Measurements from ENCODE around the gene ZNF823.

Gene ZNF823

DNA sequence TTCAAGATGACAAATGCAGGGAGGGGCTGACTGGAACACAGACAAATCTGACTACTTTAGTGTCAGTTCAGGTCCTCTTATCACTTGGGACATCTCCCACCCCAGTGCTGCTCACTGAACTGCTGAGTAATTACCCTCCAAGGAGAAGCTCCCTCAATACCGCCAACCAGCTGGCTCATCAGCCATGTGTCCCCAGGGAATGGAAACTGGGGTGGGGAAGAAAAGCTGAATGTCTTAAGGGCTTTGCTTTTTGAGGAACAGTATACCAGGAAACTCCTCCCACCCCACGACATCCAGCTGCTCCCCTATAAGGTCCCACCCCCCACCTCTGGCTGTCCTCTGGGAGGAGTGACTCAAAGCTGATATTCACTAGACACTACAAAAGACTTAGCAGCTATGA lies 2.0 kb downstream of the ZNF823 start:
- H3K9me3 ChIP-seq (ENCODE audit: control insufficient read depth, low read depth, low read length): no peaks in the 10 kb centered on the region
- no peaks in the 10 kb centered on the region for H3K4me1 ChIP-seq (ENCODE audit: control insufficient read depth, low read depth, low read length)
- no peak overlapping the region for H3K4me3 ChIP-seq (ENCODE audit: low read length)
- H3K36me3 ChIP-seq (ENCODE audit: control insufficient read depth, low read depth, low read length): no peaks in the 10 kb centered on the region
- H3K27me3 ChIP-seq (ENCODE audit: control insufficient read depth, insufficient read depth, low read length): peaks cover 27% of the 10 kb centered on the region
- no peak overlapping the region for H3K27ac ChIP-seq (ENCODE audit: low read length)
- H3K9ac ChIP-seq (ENCODE audit: low read length): no peak overlapping the region

DNA sequence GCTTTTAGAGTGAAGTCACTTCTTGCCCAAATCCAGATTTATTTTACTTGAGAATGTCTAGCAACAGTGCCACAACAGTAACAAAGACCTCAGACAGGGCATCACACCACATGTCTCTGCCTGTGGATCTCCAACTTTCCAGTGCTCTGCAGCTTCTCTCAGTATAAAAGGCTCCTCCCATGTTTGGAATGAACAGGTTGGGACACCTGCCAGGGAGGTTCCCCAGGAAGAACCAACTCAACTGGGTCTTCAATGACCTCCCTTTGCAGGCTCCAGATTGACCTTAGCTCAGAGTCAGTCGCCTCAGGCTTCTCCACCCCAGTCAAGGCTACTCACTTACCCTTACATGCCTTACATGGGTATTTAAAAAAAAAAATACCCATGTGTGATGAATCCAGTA lies 3.4 kb downstream of the ZNF823 start:
- Histone ChIP-seq H3K4me1 (ENCODE audit: control insufficient read depth, low read depth, low read length) (no peaks in the 10 kb centered on the region), H3K4me3 (ENCODE audit: low read length) (no peak overlapping the region), H3K36me3 (ENCODE audit: control insufficient read depth, low read depth, low read length) (no peaks in the 10 kb centered on the region), H3K9me3 (ENCODE audit: control insufficient read depth, low read depth, low read length) (no peaks in the 10 kb centered on the region), H3K9ac (ENCODE audit: low read length) (no peak overlapping the region), H3K27ac (ENCODE audit: low read length) (no peak overlapping the region), H3K27me3 (ENCODE audit: control insufficient read depth, insufficient read depth, low read length) (peaks cover 24% of the 10 kb centered on the region)

DNA sequence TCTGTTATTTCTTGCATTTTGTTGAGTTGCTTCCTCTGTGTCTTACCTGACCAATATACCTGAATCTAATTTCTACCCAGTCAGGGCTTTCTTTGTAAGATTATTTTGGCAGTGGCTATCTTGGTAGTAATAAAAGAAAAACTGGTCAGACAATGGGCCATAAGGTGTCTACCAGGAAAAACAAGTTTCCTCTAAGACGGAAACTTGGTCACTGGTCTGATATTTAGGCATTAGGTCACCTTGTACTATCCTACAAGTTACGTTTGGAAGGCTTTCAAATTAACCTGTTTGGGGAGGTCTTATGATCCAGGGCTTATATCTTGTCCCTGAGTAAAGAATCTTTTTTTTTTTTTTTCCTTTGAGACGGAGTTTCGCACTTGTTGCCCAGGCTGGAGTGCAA lies 9.2 kb downstream of the ZNF823 start:
- Histone ChIP-seq H3K27me3 (ENCODE audit: control insufficient read depth, insufficient read depth, low read length) (no peaks in the 10 kb centered on the region), H3K9ac (ENCODE audit: low read length) (no peak overlapping the region), H3K27ac (ENCODE audit: low read length) (no peak overlapping the region), H3K4me1 (ENCODE audit: control insufficient read depth, low read depth, low read length) (no peaks in the 10 kb centered on the region), H3K4me3 (ENCODE audit: low read length) (no peak overlapping the region), H3K36me3 (ENCODE audit: control insufficient read depth, low read depth, low read length) (no peaks in the 10 kb centered on the region), H3K9me3 (ENCODE audit: control insufficient read depth, low read depth, low read length) (no peaks in the 10 kb centered on the region)

DNA sequence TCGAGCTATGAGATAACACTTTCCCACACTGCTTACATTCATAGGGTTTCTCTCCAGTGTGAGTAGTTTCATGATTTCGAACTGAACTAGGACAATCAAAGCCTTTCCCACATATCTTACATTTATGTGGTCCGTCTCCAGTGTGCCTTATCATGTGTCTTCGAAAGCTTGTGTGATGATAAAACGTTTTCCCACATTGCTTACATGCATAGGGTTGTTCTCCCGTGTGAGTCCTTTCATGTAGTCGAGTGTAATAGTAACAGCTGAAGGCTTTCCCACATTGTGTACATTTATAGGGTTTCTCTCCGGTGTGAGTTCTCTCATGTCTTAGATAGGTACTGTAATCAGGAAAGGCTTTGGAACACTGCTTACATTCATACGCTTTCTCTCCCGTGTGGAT lies 16.3 kb downstream of the ZNF823 start:
- Histone ChIP-seq H3K36me3 (ENCODE audit: control insufficient read depth, low read depth, low read length) (peaks cover 18% of the 10 kb centered on the region), H3K9ac (ENCODE audit: low read length) (no peak overlapping the region), H3K4me1 (ENCODE audit: control insufficient read depth, low read depth, low read length) (no peaks in the 10 kb centered on the region), H3K27ac (ENCODE audit: low read length) (no peak overlapping the region), H3K4me3 (ENCODE audit: low read length) (no peak overlapping the region), H3K9me3 (ENCODE audit: control insufficient read depth, low read depth, low read length) (peaks cover 20% of the 10 kb centered on the region), H3K27me3 (ENCODE audit: control insufficient read depth, insufficient read depth, low read length) (no peaks in the 10 kb centered on the region)

DNA sequence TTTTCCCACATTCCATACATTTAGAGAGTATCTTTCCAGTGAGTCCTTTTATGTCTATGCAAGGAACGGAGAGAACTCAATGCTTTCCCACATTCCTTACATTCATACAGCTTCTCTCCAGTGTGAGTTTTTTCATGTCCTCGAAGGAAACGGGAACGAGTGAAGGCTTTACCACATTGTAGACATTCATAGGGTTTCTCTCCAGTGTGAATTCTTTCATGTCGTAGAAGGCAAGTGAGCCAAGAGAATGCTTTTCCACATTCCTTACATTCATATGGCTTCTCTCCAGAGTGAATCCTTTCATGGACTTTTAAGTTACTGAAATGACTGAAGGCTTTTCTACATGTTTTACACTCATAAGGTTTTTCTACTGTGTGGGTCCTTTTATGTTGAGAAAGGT lies 17.1 kb downstream of the ZNF823 start:
- Histone ChIP-seq H3K4me3 (ENCODE audit: low read length) (no peak overlapping the region), H3K36me3 (ENCODE audit: control insufficient read depth, low read depth, low read length) (peaks cover 18% of the 10 kb centered on the region), H3K27me3 (ENCODE audit: control insufficient read depth, insufficient read depth, low read length) (no peaks in the 10 kb centered on the region), H3K9me3 (ENCODE audit: control insufficient read depth, low read depth, low read length) (peaks cover 20% of the 10 kb centered on the region), H3K27ac (ENCODE audit: low read length) (no peak overlapping the region), H3K9ac (ENCODE audit: low read length) (no peak overlapping the region), H3K4me1 (ENCODE audit: control insufficient read depth, low read depth, low read length) (no peaks in the 10 kb centered on the region)

DNA sequence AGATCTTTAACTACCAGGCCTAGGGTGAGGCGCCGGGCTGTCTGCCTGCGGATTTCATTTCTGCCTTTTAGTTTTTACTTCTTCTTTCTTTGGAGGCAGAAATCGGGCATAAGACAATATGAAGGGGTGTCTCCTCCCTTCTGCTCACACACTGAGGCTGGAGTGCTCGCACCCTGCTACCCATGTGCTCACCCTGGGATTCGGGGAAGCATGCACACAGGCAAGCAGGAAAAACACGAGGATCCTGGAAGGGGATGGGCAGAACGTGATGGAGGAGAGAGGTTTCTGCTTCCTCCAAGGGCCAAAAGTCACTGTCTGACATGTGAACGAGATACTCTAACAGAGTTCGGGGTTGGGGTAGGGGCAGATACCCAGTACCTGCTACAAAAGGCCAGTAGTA lies 28.4 kb downstream of the ZNF823 start:
- no peak overlapping the region for H3K9ac ChIP-seq (ENCODE audit: low read length)
- no peaks in the 10 kb centered on the region for H3K36me3 ChIP-seq (ENCODE audit: control insufficient read depth, low read depth, low read length)
- H3K9me3 ChIP-seq (ENCODE audit: control insufficient read depth, low read depth, low read length): no peaks in the 10 kb centered on the region
- no peaks in the 10 kb centered on the region for H3K27me3 ChIP-seq (ENCODE audit: control insufficient read depth, insufficient read depth, low read length)
- H3K4me3 ChIP-seq (ENCODE audit: low read length): no peak overlapping the region
- no peak overlapping the region for H3K27ac ChIP-seq (ENCODE audit: low read length)
- no peaks in the 10 kb centered on the region for H3K4me1 ChIP-seq (ENCODE audit: control insufficient read depth, low read depth, low read length)

DNA sequence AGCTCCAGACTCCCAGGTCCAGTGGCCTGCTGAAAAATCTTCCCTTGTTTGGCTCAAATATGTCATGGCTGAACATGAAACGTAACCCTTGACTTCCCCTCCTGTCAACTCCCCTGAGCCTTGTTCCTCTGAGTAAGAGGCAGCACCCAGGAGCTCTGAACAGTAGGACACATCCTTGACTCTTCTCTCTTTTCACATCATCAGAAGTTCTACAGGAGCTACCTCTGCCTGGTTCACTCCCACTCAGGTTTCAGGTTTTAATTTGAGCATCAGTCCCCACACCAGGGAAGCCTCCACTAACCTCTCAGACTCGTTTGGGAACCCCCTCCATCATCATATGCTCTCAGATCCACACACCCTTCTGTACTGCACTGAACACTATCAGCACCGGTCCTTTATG lies 30.3 kb downstream of the ZNF823 start:
- Histone ChIP-seq H3K4me1 (ENCODE audit: control insufficient read depth, low read depth, low read length) (no peaks in the 10 kb centered on the region), H3K9me3 (ENCODE audit: control insufficient read depth, low read depth, low read length) (no peaks in the 10 kb centered on the region), H3K27ac (ENCODE audit: low read length) (no peak overlapping the region), H3K36me3 (ENCODE audit: control insufficient read depth, low read depth, low read length) (no peaks in the 10 kb centered on the region), H3K9ac (ENCODE audit: low read length) (no peak overlapping the region), H3K4me3 (ENCODE audit: low read length) (no peak overlapping the region), H3K27me3 (ENCODE audit: control insufficient read depth, insufficient read depth, low read length) (no peaks in the 10 kb centered on the region)

DNA sequence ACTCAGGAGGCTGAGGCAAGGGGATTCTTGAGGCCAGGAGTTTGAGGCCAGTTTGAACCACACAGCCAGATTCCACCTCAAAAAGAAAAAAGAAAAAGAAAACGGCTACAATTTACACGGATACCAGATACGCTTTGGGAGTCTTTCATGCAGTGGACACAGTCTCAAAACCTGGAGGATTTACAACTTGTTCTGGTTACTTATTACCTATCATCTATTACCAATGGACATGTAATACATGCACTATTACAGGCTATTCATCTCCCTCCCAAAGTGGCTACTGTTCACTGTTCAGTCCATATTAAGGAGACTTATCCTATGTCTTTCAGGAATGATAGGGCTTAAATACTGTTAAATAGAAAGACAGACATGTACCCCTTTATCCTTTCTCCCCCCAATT lies 33.3 kb downstream of the ZNF823 start:
- no peaks in the 10 kb centered on the region for H3K9me3 ChIP-seq (ENCODE audit: control insufficient read depth, low read depth, low read length)
- no peak overlapping the region for H3K9ac ChIP-seq (ENCODE audit: low read length)
- no peak overlapping the region for H3K27ac ChIP-seq (ENCODE audit: low read length)
- no peaks in the 10 kb centered on the region for H3K27me3 ChIP-seq (ENCODE audit: control insufficient read depth, insufficient read depth, low read length)
- no peaks in the 10 kb centered on the region for H3K4me1 ChIP-seq (ENCODE audit: control insufficient read depth, low read depth, low read length)
- no peaks in the 10 kb centered on the region for H3K36me3 ChIP-seq (ENCODE audit: control insufficient read depth, low read depth, low read length)
- H3K4me3 ChIP-seq (ENCODE audit: low read length): no peak overlapping the region

DNA sequence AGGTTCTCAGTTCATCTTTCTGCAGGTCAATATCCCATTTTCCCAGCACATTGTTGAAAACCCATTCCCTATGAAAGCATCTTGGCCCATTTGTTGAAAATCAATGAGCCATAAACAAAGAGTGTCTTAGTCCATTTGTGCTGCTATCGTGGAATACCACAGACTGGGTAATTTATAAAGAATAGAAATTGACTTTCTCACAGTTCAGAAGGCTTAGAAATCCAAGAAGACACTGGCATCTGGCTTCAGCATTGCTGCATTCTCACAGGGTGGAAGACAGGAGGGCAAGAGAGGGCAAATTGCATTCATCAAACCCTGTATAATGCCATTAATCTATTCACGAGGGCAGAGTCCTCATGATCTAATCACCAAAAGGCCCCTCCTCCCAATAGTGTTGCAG lies 34.1 kb downstream of the ZNF823 start:
- no peaks in the 10 kb centered on the region for H3K4me1 ChIP-seq (ENCODE audit: control insufficient read depth, low read depth, low read length)
- no peak overlapping the region for H3K4me3 ChIP-seq (ENCODE audit: low read length)
- no peaks in the 10 kb centered on the region for H3K36me3 ChIP-seq (ENCODE audit: control insufficient read depth, low read depth, low read length)
- no peaks in the 10 kb centered on the region for H3K27me3 ChIP-seq (ENCODE audit: control insufficient read depth, insufficient read depth, low read length)
- no peaks in the 10 kb centered on the region for H3K9me3 ChIP-seq (ENCODE audit: control insufficient read depth, low read depth, low read length)
- no peak overlapping the region for H3K9ac ChIP-seq (ENCODE audit: low read length)
- no peak overlapping the region for H3K27ac ChIP-seq (ENCODE audit: low read length)

DNA sequence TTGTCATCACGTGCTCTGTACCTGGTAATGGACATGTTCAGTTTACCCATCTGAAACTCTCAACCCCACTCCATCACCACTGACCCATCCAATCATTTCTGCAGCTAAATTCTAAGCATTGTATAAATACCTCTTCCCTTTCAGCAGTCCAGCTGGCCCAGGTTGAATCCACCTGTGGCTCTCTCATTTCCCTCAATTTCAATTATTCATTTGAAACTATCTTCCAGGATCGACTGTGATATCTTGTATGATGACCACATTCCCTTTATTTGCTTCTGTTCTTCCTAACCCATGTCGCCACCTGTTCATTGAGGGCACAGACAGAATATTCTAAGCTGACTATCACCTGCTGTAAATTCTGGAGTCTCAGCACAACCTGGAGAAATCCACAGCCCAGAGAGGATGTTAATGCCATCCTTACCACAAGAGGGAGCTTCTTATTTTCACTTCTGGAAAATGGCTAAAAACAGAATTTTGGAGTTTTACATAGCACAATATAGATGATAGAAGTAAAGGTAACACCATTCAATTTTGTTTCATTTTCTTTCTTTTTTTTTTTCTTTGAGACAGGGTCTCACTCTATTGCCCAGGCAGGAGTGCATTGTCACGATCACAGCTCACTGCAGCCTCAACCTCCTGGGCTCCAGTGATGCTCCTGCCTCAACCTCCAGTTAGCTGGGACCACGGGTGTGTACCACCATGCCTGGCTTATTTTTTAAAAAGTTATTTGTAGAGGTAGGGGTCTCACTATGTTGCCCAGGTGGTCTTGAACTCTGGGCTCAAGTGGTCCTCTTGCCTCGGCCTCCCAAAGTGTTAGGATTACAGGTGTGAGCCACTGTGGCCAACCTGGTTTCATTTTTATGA lies 38.6 kb downstream of the ZNF823 start:
- Histone ChIP-seq H3K27ac (ENCODE audit: low read length) (no peak overlapping the region), H3K9me3 (ENCODE audit: control insufficient read depth, low read depth, low read length) (no peaks in the 10 kb centered on the region), H3K4me1 (ENCODE audit: control insufficient read depth, low read depth, low read length) (peaks cover 2% of the 10 kb centered on the region), H3K4me3 (ENCODE audit: low read length) (no peak overlapping the region), H3K27me3 (ENCODE audit: control insufficient read depth, insufficient read depth, low read length) (peaks cover 4% of the 10 kb centered on the region), H3K36me3 (ENCODE audit: control insufficient read depth, low read depth, low read length) (no peaks in the 10 kb centered on the region), H3K9ac (ENCODE audit: low read length) (no peak overlapping the region)

DNA sequence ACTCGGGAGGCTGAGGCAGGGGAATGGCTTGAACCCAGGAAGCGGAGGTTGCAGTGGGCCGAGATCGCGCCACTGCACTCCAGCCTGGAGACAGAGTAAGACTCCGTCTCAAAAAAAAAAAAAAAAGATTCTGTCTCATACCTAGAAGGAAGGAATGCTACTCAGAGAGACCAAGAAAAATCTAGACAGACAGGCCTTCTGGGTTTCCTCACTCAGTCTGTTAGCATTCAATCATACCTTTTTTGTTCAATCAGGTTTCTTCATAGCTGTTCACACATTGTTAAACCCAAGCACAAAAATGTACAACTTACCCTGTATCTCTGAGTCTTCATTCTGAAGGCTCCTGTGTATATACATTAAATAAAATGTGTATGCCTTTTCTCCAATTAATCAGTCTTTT lies 40.5 kb downstream of the ZNF823 start:
- Histone ChIP-seq H3K4me1 (ENCODE audit: control insufficient read depth, low read depth, low read length) (peaks cover 10% of the 10 kb centered on the region), H3K27me3 (ENCODE audit: control insufficient read depth, insufficient read depth, low read length) (peaks cover 4% of the 10 kb centered on the region), H3K4me3 (ENCODE audit: low read length) (no peak overlapping the region), H3K9ac (ENCODE audit: low read length) (no peak overlapping the region), H3K36me3 (ENCODE audit: control insufficient read depth, low read depth, low read length) (no peaks in the 10 kb centered on the region), H3K27ac (ENCODE audit: low read length) (no peak overlapping the region), H3K9me3 (ENCODE audit: control insufficient read depth, low read depth, low read length) (no peaks in the 10 kb centered on the region)

DNA sequence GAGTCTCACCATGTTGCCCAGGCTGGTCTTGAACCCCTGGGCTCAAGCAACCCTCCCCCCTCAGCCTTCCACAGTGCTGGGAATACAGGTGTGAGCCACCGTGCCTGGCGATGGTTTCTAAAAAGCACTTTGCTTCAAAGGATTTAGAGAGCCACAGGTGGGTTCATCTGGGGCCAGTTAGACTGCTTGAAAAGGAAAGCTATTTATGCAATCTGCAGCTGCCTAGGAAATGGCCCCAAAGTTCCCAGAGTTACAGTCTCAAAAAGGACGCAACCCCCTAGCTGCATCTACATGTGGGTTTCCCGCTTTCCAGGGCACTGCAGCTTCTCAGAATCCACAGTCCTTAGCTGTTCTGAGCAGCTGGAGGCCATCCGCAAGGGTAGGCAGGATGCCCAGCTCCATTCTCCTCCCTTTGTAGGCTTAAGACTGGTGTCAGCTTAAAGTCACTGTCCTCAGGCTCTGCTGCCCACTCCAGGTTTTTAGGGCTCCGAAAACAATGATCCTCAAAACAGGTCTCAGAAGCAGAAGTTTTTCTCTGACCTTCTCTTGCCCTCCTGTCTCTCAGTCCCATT lies 41.4 kb downstream of the ZNF823 start:
- no peaks in the 10 kb centered on the region for H3K9me3 ChIP-seq (ENCODE audit: control insufficient read depth, low read depth, low read length)
- H3K27me3 ChIP-seq (ENCODE audit: control insufficient read depth, insufficient read depth, low read length): peaks cover 9% of the 10 kb centered on the region
- peaks cover 10% of the 10 kb centered on the region for H3K4me1 ChIP-seq (ENCODE audit: control insufficient read depth, low read depth, low read length)
- no peak overlapping the region for H3K4me3 ChIP-seq (ENCODE audit: low read length)
- H3K27ac ChIP-seq (ENCODE audit: low read length): no peak overlapping the region
- H3K9ac ChIP-seq (ENCODE audit: low read length): no peak overlapping the region
- H3K36me3 ChIP-seq (ENCODE audit: control insufficient read depth, low read depth, low read length): no peaks in the 10 kb centered on the region

Measured in iPS-18a (cell line).